ENCODE results near the gene S100A14. TPM values are rescaled to one million over a fixed set of nuclear protein-coding genes. Genes with fewer than 3 reads are reported as not detected.
A peak's percentile ranks its signal among the peaks of the same experiment; 100 is the strongest.

The S100A14 gene
- total RNA-seq, 1 donor from 2014 or later = 0.13 TPM

DNA sequence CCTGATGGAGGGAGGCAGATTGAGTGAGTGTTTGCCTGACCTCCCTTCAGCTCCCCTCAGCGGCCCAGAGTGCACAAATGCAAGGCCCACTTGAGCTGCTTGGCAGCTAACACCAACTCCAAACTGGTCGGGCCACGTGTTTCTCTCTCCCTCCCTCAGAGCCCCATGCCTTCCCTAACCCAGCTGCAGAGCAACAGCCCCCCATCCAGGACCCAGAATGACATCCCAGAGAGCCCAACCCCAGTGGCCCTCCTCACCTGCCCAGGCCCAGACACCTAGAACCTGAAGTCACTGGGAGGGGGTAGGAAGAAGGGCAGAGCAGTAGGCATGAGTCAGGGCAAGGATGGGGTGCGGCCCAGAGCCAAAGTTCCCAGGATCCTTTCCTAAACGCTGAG lies 789 bp upstream of the S100A14 start:
- no peak for DNase-seq (ENCODE audit: low read depth in 2 of 2)

DNA sequence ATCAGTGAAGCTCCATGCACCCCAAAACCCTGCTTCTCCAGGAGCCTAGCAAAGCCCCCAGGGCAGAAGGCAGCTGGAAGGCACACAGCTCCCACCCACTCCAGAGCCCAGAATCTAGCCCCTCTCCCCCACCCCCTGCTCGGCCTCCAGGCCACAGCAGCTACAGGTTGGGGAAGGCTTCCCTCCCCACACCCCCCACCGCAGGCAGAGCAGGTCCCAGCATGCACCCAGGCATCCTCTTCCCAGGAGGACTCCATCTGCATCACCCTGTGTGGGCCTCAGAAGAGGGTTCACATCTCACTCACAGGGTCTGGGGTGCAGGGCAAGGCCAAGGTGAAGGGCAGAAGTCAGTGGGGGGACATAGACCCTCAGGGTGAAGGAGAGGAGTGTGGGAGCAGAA lies 719 bp downstream of the S100A14 start:
- no peak for DNase-seq (ENCODE audit: low read depth in 2 of 2)

DNA sequence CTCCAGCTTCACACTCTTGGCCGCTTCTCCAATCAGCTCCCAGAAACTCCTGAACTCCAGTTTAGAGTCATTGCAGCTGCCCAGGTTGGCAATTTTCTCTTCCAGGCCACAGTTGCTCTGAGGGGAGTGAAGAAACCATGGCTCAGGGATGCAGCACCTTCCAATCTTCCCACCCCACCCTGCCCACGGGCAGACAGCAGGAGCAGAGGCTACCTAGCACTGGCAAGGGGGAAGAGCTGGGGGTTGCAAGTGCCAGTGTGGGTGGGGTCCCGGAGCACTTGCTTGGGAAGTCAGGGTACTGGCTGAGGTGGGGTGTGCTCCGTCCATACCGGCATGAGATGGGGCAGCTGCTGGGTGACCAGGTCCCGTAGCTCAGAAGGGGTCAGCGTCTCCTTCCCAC lies 1.2 kb downstream of the S100A14 start:
- no peak for DNase-seq (ENCODE audit: low read depth in 2 of 2)

DNA sequence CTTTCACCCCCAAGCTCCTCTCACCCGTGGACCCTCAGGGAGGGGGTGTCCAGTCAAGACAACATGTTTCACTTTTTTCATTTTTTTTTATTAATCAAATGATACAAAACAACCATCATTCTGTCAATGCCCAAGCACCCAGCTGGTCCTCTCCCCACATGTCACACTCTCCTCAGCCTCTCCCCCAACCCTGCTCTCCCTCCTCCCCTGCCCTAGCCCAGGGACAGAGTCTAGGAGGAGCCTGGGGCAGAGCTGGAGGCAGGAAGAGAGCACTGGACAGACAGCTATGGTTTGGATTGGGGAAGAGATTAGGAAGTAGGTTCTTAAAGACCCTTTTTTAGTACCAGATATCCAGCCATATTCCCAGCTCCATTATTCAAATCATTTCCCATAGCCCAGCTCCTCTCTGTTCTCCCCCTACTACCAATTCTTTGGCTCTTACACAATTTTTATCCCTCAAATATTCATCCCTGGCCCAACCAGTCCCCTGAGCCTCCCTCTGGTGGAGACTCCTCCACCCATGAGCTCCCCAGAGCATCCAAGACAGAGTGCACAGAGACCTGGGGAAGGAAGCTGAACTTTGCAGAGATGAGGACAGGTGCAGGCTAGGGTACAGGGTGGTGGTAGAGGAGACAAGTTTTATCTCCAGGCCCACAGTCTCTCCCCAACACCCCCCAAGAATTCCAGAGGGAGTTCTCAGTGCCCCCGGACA lies 1.8 kb downstream of the S100A14 start:
- DNase-seq (ENCODE audit: low read depth in 2 of 2) = no peak

DNA sequence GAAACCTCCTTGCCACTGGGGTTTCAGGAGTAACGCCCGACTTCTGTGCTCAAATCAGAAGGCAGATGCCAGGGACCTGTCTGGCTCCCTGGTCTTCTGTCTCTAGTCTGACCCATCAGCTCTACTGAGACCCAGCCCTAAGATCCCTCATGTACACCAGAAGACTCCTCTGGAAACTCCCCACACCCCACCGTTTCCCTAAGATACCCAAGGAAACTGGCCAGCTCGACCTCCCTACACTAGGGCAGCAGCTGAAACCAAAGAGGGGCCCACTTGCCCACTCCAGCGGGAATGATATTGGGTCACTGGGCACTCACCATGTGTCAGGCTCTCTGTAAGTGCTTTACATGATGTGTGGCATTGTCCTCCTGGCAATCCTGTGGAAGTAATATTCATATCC lies 2.7 kb downstream of the S100A14 start:
- DNase-seq (ENCODE audit: low read depth in 2 of 2) = no peak

DNA sequence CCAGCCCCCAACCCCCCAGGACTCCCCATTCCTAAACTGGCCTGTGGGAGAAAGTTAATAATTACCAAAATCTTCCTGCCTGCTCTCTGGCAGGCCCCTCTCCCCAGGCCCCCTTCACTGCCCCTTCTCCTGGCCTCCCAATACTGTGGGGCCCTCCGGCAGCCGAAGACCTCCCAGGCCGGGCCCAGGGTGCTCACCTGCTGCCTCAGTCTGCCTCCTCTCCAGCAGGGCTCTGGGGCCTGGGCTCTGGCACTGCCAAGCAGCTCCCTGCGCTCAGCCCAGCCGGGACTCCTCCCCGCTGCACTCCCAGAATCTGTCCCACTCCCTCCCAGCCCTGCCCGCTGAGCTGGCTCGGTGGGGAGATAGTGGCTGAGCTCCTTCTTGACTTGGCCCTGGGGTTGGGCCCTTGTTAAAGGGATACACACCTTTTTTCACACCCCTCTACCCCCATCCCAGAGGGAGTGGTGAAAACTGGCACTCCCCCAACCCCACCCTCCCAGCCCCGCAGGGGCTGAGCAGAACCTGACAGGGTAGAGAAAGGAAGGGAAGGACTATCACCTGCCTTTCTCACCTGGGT lies 3.3 kb downstream of the S100A14 start, which contains the start of gene S100A16:
Gene S100A16 (minus strand): TSS at position 383 of the 577 bp plus-strand sequence. CDS start 4,986 bp downstream, outside the sequence.
- DNase-seq (ENCODE audit: low read depth in 2 of 2) = no peak

DNA sequence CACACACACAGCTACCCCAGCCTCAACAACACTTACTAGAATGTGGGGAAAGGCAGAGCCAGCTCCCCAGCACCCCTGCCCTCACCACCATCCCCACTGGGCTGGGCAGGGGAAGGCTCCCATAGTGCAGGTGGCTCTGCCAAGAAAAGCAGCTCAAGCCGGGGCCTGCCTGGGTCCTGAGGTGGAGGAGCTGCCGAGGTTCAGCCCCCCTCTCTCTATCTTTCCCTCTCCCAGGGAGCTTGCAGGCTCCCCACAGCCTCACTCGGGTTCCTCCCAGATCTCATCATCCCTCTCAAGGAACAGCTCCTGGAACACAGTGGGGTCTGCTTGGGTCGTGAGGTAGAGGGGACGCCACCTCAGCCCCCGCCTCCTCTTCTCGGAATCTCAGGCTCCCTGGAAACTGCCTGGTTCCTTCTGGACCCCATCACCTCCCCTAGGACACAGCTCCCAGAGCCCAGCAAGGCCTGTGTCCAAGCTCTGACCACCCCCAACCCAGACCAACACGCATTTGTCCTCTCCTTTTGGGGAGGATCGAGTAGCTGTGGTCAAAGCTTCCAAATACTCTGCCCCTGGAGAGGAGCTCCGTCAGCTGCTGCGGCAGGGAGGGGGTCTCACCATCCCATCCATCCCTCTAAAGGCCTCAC lies 3.9 kb downstream of the S100A14 start:
- no peak for DNase-seq (ENCODE audit: low read depth in 2 of 2)

DNA sequence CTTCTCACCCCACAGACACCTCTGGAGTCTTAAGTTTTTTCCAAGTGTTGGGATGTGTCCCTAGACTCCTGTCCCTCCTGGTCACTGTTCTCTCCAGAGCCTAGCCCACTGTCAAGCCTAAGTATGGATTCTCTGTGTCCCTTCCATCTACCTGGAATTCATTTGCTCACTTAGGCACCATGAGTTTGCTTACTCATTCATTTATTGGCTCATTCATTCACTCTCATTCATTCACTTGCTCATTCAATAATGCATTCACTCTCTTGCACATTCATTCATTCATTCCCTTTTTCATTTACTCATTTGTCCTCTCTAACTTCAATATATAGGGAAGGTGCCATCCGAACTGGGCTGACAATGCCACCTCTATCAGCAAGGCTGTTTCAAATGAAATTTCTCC lies 4.8 kb downstream of the S100A14 start:
- no peak for DNase-seq (ENCODE audit: low read depth in 2 of 2)

DNA sequence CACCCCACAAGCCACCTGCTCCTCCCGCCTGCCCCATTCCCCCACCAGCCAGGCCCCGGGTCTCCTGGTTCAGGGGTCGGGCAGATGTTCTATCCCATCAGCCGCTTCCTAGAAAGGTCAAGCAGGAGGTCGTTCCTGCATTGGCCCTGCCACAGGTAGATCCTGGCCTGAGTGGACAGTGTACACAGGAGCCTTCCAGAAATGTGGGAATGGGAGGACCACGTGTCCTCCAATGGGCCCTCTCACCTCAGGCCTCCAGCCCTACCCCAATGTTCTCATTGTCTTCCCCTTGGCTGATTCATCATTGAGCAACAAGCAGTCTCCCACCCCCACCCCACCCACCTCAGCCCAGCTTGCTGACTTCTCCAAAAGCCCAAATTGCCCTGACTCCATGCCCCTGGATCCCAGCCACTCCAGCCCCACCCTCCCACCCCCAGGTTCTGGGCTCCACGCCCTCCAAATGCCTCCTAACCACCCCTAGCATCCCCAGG lies 5.3 kb downstream of the S100A14 start:
- DNase-seq (ENCODE audit: low read depth in 2 of 2) = no peak

DNA sequence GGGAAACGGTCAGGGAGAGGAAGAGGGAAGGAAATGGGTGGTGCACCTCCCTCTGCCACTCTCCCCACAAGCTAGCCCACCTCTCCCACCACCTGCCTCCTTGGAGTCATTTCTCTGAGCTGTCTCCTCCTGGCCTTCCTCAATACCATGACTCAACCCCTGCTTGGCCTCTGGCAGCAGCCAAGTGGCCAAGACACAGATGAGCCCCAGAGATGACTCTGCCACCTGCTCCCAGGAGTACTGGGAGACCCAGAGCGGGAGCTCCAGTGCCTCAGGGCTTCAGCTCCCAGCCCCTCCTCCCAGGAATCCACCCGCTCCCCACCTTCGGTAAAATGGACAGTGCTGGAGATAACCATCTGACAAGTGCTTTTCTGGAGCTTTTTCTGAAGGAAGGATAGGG lies 5.8 kb downstream of the S100A14 start:
- peak in 1 of 2 donors; percentile 52 for DNase-seq (ENCODE audit: low read depth in 2 of 2)

DNA sequence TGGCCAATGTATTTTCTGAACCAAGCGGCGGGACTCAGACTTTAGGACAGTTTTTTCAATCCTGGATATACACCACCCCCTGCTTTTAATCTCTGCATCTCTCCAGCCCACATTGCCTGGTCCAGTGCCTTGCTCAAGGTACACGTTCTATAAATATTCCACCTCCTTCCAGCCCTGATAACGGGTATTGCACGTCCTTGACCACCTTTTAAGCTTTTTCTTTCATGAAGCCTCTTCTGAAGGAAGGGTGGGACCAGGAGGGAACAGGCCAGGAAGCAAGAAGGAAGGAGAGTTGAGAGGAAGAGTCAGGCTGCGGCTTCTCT lies 6.6 kb downstream of the S100A14 start:
- DNase-seq (ENCODE audit: low read depth in 2 of 2) = peak in 1 of 2 donors; percentile 24

DNA sequence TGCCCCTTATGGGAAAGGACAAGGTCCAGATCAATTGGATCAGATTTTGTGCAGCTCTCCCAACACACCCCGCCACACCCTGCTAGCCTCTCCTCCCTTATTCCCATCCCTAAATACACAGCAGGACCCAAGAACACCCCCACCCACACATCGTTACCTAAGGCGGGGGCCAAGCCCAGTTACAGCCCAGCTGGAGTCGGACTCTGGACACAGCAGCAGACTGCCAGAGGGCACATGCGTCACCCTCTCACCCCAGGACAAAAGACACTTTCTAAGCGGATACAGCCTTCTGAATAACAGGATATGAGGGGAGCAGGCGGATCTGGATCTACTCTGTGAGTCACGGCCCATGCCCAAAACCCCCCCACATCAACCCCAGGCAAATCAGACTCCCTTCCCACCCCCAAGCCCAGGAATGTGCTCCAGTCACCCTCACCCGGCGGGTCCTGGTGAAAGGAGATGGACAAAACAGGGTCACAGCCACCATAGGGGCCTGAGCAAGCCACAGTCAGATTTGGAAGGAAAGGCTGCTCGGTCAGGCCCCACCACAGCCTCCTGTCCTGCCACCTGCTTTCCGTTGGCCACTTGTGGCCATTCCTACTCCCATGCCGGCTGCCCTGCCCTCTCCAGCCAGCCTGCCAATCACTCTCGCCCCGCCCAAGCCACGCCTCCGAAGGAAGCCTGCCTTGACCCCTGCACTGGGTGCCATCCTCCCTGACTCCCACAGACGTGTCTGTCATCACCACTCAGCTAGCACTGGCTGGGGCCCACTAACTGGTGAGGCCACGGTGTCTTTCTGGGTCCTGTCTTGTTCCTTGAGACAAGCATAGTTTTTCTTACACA lies 7.2 kb downstream of the S100A14 start:
- DNase-seq (ENCODE audit: low read depth in 2 of 2) = peak; percentile 98 to 99

DNA sequence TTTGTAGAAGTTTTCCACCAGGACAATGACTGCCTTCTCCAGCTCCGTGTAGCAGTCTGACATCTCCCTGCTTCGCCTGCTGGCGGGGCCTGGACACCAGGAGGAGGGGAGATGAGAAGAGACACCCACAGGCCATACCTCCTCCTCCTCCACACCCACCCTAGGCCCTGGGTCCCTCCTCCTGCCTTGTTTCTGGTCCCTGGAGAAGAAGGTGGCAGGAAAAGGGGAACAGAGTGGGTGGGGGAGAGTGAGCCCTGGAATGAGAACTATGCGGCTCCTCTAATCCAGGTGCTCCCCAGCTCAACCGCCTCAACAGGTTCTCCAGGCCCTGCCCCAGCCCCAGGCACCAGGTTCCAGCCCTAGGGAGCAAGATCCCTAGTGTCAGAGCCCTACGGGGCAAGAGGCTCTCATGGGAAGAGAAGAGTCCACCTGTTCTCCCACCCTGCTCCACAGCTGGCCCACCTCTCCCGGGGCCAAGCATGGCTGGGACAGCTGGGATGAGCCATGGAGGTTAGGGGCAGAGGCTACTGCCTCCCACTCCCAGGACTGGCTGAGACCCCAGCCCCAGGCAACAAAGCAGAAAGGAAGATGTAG lies 7.9 kb downstream of the S100A14 start:
- peak in 1 of 2 donors; percentile 73 for DNase-seq (ENCODE audit: low read depth in 2 of 2)

DNA sequence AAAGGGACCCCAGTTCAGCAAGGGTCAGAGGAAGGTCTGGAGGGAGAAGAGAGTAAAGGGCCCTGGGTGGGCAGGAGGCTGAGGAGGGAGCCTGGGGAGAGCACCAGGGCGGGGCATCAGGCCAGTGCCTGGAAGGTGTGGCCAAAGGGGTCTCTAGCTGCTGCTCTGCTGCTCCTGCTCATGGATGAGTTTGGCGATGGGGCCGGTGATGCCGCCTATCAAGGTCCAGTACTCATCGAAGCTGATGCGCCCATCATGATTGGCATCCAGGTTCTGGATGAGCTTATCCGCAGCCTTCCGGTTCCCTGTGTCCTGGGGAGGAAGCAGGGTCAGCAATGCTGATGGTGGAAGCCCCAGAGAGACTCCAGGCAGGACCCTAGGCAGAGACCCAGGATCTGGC lies 8.7 kb downstream of the S100A14 start:
- DNase-seq (ENCODE audit: low read depth in 2 of 2) = no peak

DNA sequence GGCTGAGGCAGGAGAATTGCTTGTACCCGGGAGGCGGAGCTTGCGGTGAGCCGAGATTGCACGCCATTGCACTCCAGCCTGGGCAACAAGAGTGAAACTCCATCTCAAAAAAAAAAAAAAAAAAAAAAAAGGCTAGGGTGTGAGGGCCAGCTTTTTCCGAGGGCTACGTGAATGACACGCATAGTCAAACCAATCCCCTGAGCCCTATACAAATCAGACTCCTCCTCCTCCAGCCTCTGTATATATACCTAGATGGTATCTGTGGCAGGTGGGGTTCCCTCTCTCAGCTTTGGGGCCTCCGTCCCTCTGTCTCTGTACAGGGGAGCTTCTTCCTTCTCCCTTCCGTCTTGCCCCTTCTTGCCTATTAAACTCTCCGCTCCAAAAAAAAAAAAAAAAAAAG lies 9.9 kb downstream of the S100A14 start:
- no peak for DNase-seq (ENCODE audit: low read depth in 2 of 2)

DNA sequence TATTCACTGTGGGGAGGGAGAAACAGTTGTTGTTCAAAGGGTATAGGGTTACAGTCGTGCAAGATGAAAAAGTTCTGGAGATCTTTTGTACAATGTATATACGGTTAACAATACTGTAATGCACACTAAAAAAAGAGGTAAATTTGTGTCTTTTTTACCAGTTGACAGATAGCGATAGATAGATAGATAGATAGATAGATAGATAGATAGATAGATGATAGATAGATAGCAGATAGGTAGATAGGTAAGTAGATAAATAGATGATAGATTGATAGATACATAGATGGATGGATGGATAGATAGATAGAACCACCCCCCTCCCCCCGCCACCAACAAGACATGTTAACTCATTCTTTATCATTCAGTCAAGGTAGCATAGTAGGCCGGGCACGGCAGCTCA lies 13.4 kb downstream of the S100A14 start:
- no peak for DNase-seq (ENCODE audit: low read depth in 2 of 2)

DNA sequence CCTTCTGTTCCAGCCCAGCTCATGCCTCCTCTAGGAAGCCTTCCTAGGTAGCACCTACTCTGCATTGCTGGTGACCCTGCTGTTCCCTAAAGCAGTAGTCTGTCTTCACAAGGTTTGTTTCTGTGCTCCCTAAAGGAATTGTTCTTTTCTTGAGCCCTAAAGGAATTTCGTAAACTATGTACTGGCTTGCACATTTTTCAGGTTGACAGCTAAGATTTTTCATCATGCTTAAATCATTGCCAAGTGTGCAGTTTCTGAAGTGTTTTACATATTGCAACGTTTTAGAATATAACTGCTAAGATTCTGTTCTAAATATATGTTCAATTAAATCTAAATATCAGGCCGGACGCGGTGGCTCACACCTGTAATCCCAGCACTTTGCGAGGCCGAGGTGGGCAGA lies 16.3 kb downstream of the S100A14 start:
- DNase-seq (ENCODE audit: low read depth in 2 of 2) = no peak

DNA sequence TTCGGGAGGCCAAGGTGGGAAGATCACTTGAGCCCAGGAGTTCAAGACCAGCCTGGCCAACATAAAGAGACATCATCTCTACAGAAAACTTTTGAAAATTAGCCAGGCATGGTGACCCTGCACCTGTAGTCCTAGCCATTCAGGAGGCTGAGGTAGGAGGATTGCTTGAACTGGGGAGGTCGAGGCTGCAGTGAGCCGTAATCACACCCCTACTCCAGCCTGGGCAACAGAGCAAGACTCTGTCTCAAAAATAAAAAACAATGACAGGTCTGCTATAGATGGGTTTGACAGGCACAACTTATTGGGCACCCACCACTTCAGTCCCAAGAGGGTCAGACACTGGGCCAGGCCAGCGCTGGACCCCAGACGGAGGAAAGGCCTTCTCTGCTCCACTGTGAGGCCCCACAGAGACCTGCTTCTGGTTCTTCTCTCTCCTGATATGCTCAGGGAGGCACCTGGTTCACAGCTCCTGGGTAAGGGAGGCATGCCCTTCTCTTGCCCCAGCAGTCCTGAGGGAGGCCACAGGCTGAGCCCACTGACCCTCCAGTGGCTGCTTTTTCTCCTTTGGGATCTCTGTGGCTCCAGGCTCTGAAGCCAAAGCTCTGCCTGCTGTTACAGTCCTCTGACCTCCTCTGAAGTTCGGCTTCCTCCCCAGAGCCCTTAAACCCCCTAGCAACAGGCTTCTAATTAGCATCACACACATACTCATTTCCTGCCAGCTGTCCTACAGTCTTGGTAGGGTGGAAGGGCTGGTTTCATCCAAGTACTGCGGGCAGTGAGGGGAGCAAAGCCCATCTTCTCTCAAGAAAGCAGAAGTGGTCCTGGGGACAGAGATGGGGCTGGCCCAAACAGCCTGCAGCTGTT lies 17.6 kb downstream of the S100A14 start:
- peak in 1 of 2 donors; percentile 84 for DNase-seq (ENCODE audit: low read depth in 2 of 2)

DNA sequence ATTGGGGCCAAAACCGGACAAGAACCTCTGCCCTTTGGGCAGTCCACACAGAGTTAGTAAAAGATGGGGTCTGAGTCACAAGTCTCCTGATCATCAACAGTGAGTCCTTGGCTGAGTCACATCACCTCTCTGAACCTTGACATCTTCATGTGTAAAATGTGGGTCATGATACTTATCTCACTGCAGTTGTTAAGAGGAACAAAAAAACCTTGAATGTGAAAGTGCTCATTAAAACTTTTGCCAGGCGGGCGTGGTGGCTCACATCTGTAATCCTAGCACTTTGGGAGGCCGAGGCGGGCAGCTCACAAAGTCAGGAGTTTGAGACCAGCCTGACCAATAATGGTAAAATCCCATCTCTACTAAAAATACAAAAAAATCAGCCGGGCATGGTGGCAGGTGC lies 18.9 kb downstream of the S100A14 start:
- peak in 1 of 2 donors; percentile 52 for DNase-seq (ENCODE audit: low read depth in 2 of 2)

DNA sequence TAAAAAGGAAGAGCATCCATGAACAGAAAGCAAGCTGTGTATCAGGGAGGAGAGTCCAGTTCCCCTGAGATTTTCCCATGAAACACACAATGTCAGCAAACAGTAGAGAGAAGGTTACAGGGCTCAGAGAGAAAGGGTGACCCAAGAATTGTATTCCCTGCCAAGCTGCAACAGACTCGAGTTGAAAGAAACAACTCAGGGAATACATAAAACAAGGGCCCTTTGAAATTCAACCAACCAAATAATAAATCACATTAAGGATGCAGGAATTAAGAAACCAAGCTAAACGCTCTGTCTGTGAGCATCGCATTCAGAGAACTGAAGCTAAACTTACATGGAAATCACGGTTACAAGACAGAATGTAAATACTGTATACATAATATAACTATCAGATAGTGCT lies 23.4 kb downstream of the S100A14 start:
- no peak for DNase-seq (ENCODE audit: low read depth in 2 of 2)

DNA sequence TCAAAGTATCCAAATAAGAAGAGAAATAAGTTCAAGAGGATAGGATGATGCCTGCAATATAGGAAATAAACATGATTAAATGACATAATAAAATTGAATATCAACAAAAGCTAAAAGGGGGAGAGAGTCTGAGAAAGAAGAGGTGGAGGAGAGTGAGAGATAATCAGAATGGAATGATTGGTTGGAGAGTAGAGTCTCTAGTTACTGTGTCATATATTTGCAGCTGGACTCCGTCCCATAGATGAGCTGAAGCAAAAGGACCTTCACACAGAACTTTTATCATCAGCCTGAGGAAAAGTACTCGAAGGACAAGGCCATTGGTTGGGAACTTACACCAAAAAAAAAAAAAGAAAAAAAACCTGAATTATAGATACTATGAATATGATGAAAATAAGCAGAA lies 27.6 kb downstream of the S100A14 start:
- DNase-seq (ENCODE audit: low read depth in 2 of 2) = no peak
